Loucy (cell line): Measurements from ENCODE around the gene FAM13A.

Experiments
- H2AFZ ChIP-seq: fragments of 200-600 bp; sonication (generic); 2 replicates; pipeline ENCODE4 v1.6.0; 2016; ENCODE audit warnings: antibody characterized with exemption, mild to moderate bottlenecking, low read length, moderate library complexity
- H3F3A ChIP-seq: fragments of 200-600 bp; 2 replicates; pipeline ENCODE4 v1.6.0; 2016; ENCODE audit warnings: antibody characterized with exemption, low read depth, mild to moderate bottlenecking
- H3K27me3 ChIP-seq: fragments of 200-600 bp; sonication (generic); 2 replicates; pipeline ENCODE4 v1.6.1; 2014; ENCODE audit warnings: low read length, mild to moderate bottlenecking; ENCODE audit not compliant: insufficient read depth, poor library complexity, severe bottlenecking
- H3K36me3 ChIP-seq: fragments of 200-600 bp; sonication (generic); 2 replicates; pipeline ENCODE4 v1.6.1; 2016; ENCODE audit warnings: low read length; ENCODE audit not compliant: insufficient read depth
- H3K4me1 ChIP-seq: fragments of 200-600 bp; sonication (generic); 2 replicates; pipeline ENCODE4 v1.5.1; 2014; ENCODE audit warnings: low read length, mild to moderate bottlenecking; ENCODE audit not compliant: insufficient read depth, poor library complexity, severe bottlenecking
- H3K4me2 ChIP-seq: fragments of 200-600 bp; sonication (generic); 2 replicates; pipeline ENCODE4 v1.6.0; 2014; ENCODE audit warnings: antibody characterized with exemption, low read length, low read depth, mild to moderate bottlenecking; ENCODE audit not compliant: poor library complexity, severe bottlenecking
- H3K4me3 ChIP-seq: fragments of 200-600 bp; sonication (generic); 2 replicates; pipeline ENCODE4 v1.5.1; 2014; ENCODE audit warnings: low read length, mild to moderate bottlenecking, mixed read lengths; ENCODE audit not compliant: poor library complexity, severe bottlenecking
- H3K79me2 ChIP-seq: fragments of 200-600 bp; sonication (generic); 2 replicates; pipeline ENCODE4 v1.6.1; 2014; ENCODE audit warnings: low read length; ENCODE audit not compliant: insufficient read depth
- H3K9ac ChIP-seq: fragments of 200-600 bp; sonication (generic); 2 replicates; pipeline ENCODE4 v1.6.0; 2014; ENCODE audit warnings: mild to moderate bottlenecking, low read depth, low read length, moderate library complexity; ENCODE audit not compliant: poor library complexity, severe bottlenecking
- H3K9me2 ChIP-seq: fragments of 200-600 bp; sonication (generic); replicated peaks from 2 replicates; pipeline ENCODE4 v1.6.1; 2016; ENCODE audit warnings: low read depth, low read length, mixed read lengths
- H3K9me3 ChIP-seq: fragments of 200-600 bp; sonication (generic); 2 replicates; pipeline ENCODE4 v1.6.1; 2014; ENCODE audit warnings: mild to moderate bottlenecking, antibody characterized with exemption, low read length, low read depth; ENCODE audit not compliant: insufficient read depth
- H4K20me1 ChIP-seq: fragments of 200-600 bp; sonication (generic); 2 replicates; pipeline ENCODE4 v1.6.0; 2014; ENCODE audit warnings: antibody characterized with exemption, low read length, mild to moderate bottlenecking; ENCODE audit not compliant: insufficient read depth, poor library complexity, severe bottlenecking
- EZH2phosphoT487 ChIP-seq: fragments of 200-600 bp; IDR thresholded peaks from 2 replicates; pipeline ENCODE4 v1.6.1; 2018; ENCODE audit warnings: antibody characterized with exemption, mild to moderate bottlenecking, moderate library complexity, borderline replicate concordance
- TF ChIP-seq, protein P1 (sequence below): fragments of 200-600 bp; sonication (generic); conservative IDR thresholded peaks from 2 replicates; pipeline ENCODE4 v1.5.1; 2014; ENCODE audit warnings: mild to moderate bottlenecking, antibody characterized with exemption, low read length

The FAM13A gene

DNA sequence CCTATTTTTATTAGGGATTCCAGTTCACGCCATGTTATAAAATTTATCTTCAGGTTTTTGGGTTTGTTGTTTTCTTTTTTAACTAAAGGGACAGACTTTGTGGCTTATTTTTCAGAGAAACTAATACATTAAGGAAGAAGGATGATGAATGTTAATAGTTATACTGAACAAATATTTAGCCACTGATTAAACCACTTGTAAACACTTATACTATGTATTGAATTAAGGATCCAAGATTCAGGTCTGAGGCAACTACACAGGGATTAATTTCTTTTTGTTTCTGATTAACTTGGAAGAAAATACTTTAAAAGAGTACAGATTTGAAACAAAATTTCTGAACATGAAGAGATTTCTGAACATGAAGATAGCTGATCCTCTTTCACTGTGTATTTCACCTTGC is 276.6 kb downstream of the FAM13A start:
- Histone ChIP-seq H3K79me2 (no peaks in the 10 kb centered on the region), H3K36me3 (peaks cover 30% of the 10 kb centered on the region; the same call in 1 of the 2 replicates), H3K4me3 (no peak overlapping the region), H3K9ac (no peak overlapping the region), H2AFZ (no peak overlapping the region), H4K20me1 (peaks cover 3% of the 10 kb centered on the region), H3K4me2 (no peak overlapping the region), H3K27me3 (no peaks in the 10 kb centered on the region), H3K9me2 (no peaks in the 10 kb centered on the region), H3K4me1 (no peaks in the 10 kb centered on the region), H3K9me3 (no peaks in the 10 kb centered on the region), H3F3A (no peaks in the 10 kb centered on the region)
- TF ChIP-seq EZH2phosphoT487 = no peak
- TF ChIP-seq, protein P1, sequence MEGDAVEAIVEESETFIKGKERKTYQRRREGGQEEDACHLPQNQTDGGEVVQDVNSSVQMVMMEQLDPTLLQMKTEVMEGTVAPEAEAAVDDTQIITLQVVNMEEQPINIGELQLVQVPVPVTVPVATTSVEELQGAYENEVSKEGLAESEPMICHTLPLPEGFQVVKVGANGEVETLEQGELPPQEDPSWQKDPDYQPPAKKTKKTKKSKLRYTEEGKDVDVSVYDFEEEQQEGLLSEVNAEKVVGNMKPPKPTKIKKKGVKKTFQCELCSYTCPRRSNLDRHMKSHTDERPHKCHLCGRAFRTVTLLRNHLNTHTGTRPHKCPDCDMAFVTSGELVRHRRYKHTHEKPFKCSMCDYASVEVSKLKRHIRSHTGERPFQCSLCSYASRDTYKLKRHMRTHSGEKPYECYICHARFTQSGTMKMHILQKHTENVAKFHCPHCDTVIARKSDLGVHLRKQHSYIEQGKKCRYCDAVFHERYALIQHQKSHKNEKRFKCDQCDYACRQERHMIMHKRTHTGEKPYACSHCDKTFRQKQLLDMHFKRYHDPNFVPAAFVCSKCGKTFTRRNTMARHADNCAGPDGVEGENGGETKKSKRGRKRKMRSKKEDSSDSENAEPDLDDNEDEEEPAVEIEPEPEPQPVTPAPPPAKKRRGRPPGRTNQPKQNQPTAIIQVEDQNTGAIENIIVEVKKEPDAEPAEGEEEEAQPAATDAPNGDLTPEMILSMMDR = no peak

DNA sequence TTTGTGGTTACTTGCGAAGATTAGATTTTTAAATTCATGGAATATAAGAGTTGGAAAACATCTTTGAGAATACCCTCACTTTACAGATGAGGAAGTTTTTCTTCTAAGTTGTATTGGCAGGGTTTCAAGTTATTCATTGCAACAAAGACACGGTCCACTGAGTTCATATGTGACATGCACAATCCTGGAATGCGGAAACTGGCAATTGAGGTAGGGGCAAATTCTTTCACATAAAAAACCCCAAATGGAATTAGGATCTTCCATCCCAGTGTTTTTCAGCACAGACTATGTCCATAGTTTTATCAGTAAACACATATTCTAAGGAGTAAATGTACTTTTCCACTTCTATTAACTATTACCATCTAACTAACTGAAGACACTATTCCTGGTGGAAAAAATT is 277.6 kb downstream of the FAM13A start:
- no peaks in the 10 kb centered on the region for H3K9me3 ChIP-seq
- no peaks in the 10 kb centered on the region for H3K27me3 ChIP-seq
- H3K4me1 ChIP-seq = no peaks in the 10 kb centered on the region
- H3K4me3 ChIP-seq = no peak overlapping the region
- no peak overlapping the region for H3K9ac ChIP-seq
- H3K36me3 ChIP-seq = peaks cover 27% of the 10 kb centered on the region; the same call in 1 of the 2 replicates
- no peaks in the 10 kb centered on the region for H3F3A ChIP-seq
- H4K20me1 ChIP-seq = peaks cover 3% of the 10 kb centered on the region
- no peak overlapping the region for H3K4me2 ChIP-seq
- H3K9me2 ChIP-seq = no peaks in the 10 kb centered on the region
- H2AFZ ChIP-seq = no peak overlapping the region
- TF ChIP-seq, protein P1 = no peak
- no peak for TF ChIP-seq EZH2phosphoT487
- no peaks in the 10 kb centered on the region for H3K79me2 ChIP-seq

DNA sequence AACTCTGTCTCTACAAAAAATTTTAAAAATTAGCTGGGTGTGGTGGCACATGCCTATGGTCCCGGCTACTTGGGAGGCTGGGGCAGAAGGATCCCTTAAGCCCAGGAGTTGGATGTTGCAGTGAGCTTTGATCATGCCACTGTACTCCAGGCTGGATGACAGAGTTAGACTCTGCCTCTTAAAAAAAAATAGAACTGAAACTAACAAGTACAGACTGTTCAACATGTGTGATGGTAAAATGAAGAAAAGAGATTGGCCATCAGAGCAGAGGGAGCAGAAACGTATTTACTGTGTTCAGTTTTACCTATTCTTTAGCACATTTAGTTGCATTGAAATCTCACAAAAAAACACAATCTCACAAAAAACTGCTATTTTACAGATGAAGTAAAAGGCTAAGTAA is 281.5 kb downstream of the FAM13A start:
- H4K20me1 ChIP-seq = no peaks in the 10 kb centered on the region
- peaks cover 20% of the 10 kb centered on the region; the same call in 1 of the 2 replicates for H3K36me3 ChIP-seq
- H3K9me3 ChIP-seq = no peaks in the 10 kb centered on the region
- no peaks in the 10 kb centered on the region for H3F3A ChIP-seq
- no peak overlapping the region for H3K4me2 ChIP-seq
- H3K9me2 ChIP-seq = no peaks in the 10 kb centered on the region
- H3K27me3 ChIP-seq = no peaks in the 10 kb centered on the region
- TF ChIP-seq, protein P1 = no peak
- no peak for TF ChIP-seq EZH2phosphoT487
- H3K4me1 ChIP-seq = no peaks in the 10 kb centered on the region
- no peak overlapping the region for H3K9ac ChIP-seq
- no peak overlapping the region for H2AFZ ChIP-seq
- no peaks in the 10 kb centered on the region for H3K79me2 ChIP-seq
- no peak overlapping the region for H3K4me3 ChIP-seq
